Brain microvascular endothelial cell (primary cell): ENCODE results near the gene LSMEM2.

Experiments used
- DNase-seq: peaks from one replicate; pipeline ENCODE4 v3.0.0-alpha.2; 2020
- H3K27ac ChIP-seq: fragments of 250-450 bp; sonication (Bioruptor Pico); 2 replicates; pipeline ENCODE4 v1.5.1; 2020; ENCODE audit warnings: mild to moderate bottlenecking, moderate library complexity
- H3K27me3 ChIP-seq: fragments of 250-450 bp; sonication (Bioruptor Pico); replicated peaks from 2 replicates; pipeline ENCODE4 v1.5.1; 2020; ENCODE audit warnings: mild to moderate bottlenecking
- H3K36me3 ChIP-seq: fragments of 250-450 bp; sonication (Bioruptor Pico); replicated peaks from 2 replicates; pipeline ENCODE4 v1.5.1; 2020; ENCODE audit warnings: mild to moderate bottlenecking
- H3K4me3 ChIP-seq: 2 replicates; pipeline ENCODE4 v1.5.1; 2011; ENCODE audit warnings: low read depth, mild to moderate bottlenecking, control low read depth, low read length, moderate library complexity
- CTCF ChIP-seq: IDR thresholded peaks from 2 replicates; pipeline ENCODE4 v1.5.1; 2011; ENCODE audit warnings: low read depth, mild to moderate bottlenecking, moderate library complexity, low read length, control low read depth, inconsistent platforms; ENCODE audit errors: missing control alignments
- in situ Hi-C: cut with HindIII; loops from 2 replicates; pipeline ENCODE4 v1.10.0; 2017; ENCODE audit warnings: low sequenced_read_pairs, low pct_ligation_motif_present

The LSMEM2 gene

GRCh38 chr3:50319894-50320625, 41.2 kb downstream of the LSMEM2 start:
- Histone ChIP-seq H3K27me3 (no peaks in the 10 kb centered on the region), H3K36me3 (peaks cover 9% of the 10 kb centered on the region), H3K4me3 (peak overlapping the region; percentile 78), H3K27ac (no peak overlapping the region)
- in situ Hi-C loops: no loop called here
- peak; percentile 12 for TF ChIP-seq CTCF
- DNase-seq: no peak

- no peak for TF ChIP-seq CTCF
- DNase-seq: no peak
- Histone ChIP-seq H3K36me3 (peaks cover 10% of the 10 kb centered on the region), H3K4me3 (peak overlapping the region; percentile 78), H3K27me3 (no peaks in the 10 kb centered on the region), H3K27ac (peak overlapping the region; percentile 100)
- in situ Hi-C loops: no loop called here
Observed at GRCh38 chr3:50320853-50321335, 42.0 kb downstream of the LSMEM2 start.

- H3K36me3 ChIP-seq: peaks cover 12% of the 10 kb centered on the region
- H3K4me3 ChIP-seq: peak overlapping the region; percentile 78
- peak; percentile 81 for DNase-seq
- TF ChIP-seq CTCF: peak; percentile 66
- H3K27me3 ChIP-seq: no peaks in the 10 kb centered on the region
- H3K27ac ChIP-seq: peak overlapping the region; percentile 100
- in situ Hi-C loops: no loop called here
Observed at GRCh38 chr3:50321336-50322114, 42.6 kb downstream of the LSMEM2 start.

GRCh38 chr3:50322115-50322385, 43.2 kb downstream of the LSMEM2 start:
- H3K4me3 ChIP-seq: peak overlapping the region; percentile 78
- TF ChIP-seq CTCF: no peak
- H3K27me3 ChIP-seq: no peaks in the 10 kb centered on the region
- peak overlapping the region; percentile 100 for H3K27ac ChIP-seq
- H3K36me3 ChIP-seq: peaks cover 12% of the 10 kb centered on the region
- in situ Hi-C loops: no loop called here
- DNase-seq: no peak

GRCh38 chr3:50322386-50323091, 43.7 kb downstream of the LSMEM2 start, which contains the start of gene HYAL2:
Gene HYAL2, minus strand, starts transcription at chr3:50322745. Its CDS starts 2,256 bp downstream, at chr3:50320489.
- DNase-seq: no peak
- Histone ChIP-seq H3K36me3 (peaks cover 12% of the 10 kb centered on the region), H3K27me3 (no peaks in the 10 kb centered on the region), H3K4me3 (peak within 1 kb of the TSS; percentile 78), H3K27ac (peak within 1 kb of the TSS; percentile 100)
- in situ Hi-C loops: no loop called here
- TF ChIP-seq CTCF: peak; percentile 1
